GM21423 (cell line): Measurements from ENCODE around the gene TMEM213.

ENCODE experiments used
- ATAC-seq: cut with Tn5 transposase; IDR thresholded peaks from one replicate; pipeline ENCODE4 v1.9.1; 2021; ENCODE audit warnings: mild to moderate bottlenecking, moderate library complexity; ENCODE audit not compliant: unreplicated experiment

TMEM213 gene

DNA sequence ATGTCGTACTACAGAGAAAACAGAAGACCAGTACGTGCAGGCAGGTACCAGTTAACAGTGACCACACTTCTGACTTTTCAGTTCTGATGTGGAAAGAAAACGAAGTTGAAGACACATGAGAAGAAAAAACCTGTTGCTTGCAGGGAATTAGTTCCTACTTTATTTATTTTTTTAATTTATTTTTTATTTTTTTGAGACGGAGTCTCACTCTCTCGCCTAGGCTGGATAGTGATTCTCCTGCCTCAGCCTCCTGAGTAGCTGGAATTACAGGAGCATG is 74.0 kb downstream of the TMEM213 start:
- no peak for ATAC-seq

DNA sequence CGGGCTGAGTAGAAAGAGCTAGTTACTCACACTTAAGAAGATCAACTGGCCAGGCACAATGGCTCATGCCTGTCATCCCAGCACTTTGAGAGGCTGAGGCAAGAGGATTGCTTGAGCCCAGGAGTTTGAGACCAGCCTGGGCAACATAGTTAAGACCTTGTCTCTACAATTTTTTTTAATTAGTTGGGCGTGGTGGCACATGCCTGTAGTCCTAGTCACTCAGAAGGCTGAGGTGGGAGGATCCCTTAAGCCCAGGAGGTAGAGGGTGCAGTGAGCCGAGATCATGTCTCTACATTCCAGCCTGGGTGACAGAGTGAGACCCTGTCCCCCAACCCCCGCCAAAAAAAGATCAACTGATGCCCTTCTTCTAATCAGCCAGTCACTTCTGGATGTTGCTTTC is 74.8 kb downstream of the TMEM213 start:
- no peak for ATAC-seq

DNA sequence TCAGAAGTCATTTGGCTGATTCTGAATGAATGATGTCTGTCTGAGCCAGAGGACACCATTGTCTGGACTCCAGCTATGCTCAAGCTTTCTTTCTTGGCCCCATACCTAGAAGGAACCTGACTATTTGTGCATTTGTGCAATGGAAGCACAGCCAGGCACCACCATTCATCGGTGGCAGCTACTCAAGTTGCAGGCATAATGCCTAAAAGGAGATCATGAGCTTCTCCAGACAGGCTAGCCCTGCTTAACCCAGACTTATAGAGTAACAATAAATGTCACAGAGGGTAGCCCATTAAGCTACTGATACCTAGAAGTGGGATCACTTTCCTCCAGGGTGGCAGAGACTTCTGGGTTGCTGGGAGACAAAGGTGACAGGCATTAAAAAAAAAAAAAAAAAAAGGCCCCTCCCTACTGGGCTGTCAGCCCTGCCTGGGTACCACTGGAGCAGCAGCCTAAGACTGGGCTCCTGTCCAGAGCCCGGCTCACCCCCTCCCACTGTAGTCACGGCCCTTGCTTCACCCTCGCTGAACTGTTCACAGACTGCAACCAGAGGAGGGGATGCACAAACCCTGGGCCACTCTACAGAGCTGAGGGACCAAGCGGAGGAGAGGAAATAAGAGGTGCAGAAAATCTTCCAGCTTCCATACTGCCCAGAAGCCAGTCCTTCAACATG is 75.6 kb downstream of the TMEM213 start:
- no peak for ATAC-seq

GRCh38 chr7:138875794-138876193 is 78.0 kb downstream of the TMEM213 start:
- ATAC-seq = no peak

DNA sequence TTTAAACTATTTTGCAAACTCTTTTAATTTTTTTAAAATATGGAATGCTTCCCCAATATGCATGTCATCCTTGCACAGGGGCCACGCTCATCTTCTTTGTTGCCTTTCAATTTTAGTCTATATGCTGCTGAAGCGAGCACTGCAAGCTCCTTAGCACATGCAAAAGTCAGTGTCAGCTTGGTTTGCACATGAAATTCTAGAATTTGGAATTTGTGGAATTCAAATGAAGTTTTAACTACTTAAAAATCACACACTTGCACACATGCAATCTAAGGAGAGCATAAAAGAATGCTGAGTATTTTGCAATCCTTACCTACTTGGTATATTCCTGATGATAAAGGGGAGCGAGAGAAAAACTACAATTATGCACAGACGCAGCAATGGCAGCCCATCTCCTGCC is 78.5 kb downstream of the TMEM213 start:
- ATAC-seq = no peak

DNA sequence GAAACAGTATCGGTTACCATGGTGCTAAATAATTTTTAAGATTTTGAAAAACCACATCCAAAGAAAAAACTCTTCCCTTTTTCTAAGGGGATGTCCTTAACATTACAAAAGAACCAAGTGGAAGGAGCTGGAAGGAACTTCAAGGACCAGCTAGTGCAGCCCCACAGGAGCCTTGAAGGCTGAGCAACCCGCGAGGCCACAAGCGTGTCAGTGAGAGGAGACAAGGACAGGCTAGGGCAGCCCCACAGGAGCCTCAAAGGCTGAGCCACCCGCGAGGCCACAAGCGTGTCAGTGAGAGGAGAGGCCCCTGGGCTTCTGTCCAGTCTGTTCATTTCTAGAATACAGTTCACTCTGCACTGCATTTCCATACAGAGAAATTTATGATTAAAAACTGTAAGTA is 80.3 kb downstream of the TMEM213 start:
- no peak for ATAC-seq

- ATAC-seq = no peak
Measured at GRCh38 chr7:138878856-138879255, 81.1 kb downstream of the TMEM213 start.

DNA sequence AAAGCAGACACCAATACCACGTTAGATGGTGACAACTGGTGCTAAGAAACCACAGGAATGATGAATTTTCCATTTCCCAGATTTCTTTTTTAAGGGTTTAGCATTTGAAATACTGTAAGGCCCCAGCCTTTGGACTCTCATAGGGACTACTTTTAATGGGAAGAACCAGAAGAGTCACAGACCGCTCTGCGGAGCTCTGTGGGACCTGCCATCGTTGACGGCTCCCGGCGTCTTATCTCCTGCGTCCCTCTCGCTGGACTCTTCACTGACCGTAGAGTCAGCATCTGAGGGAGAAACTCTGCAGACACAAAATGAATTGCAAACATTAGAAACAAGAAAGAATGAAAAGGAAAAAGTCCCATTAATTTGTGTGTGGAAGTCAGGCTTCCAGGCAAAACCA is 81.6 kb downstream of the TMEM213 start:
- ATAC-seq = no peak

- no peak for ATAC-seq
Measured at GRCh38 chr7:138880881-138881578, 83.2 kb downstream of the TMEM213 start.

GRCh38 chr7:138881579-138882188 is 83.9 kb downstream of the TMEM213 start:
- ATAC-seq = no peak

DNA sequence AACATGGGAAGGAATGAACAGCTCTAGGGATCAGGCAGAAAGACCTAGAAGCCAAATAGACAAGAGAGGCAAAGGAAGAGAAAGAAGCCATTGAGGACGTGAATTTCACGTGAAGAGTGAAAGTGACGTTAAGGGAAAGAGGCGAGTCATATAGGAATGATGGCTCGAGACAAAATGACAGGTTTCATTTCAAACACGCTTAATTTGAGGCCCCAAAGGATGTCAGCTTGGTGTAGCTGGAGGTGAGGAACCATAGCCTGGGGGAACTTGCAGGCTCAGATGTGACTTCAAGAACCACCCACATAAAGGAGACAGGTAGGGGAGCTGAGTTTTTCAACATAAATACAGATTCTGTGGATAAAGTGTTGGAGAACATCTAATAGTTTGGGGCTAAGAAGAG is 84.5 kb downstream of the TMEM213 start:
- ATAC-seq = no peak

DNA sequence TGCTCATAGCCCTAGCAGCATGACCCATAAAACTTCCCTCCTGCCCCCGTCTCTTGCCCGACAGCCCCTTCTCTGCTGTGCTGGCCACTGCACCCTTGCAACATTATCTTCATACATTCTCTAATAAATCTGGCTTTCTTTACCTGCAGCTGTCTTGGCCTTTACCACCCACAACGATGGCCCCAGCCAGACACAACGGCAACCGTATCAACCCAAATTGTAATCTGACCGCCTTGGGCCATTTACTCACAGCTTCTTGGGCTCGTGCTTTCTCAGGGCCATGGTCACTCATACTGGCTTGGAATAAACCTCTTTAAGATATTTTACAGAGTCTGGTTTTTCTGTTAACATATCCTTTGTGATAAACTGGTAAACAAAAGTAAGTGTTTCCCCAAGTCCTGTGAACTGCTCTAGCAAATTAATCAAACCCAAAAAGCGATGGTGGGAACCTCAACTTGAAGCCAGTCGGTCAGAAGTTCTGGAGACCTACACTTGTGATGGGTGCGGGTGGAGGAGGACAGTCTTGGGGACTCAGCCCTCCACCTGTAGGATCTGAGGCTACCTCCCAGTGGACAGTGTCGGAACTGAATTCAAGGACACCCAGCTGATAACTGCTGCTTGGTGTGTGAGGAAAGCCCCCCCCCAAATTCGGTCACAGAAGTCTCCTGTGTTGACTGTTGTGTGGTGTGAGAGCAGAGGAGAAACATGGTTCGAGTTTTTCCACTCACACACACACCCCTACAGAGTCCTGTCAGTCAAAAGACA is 87.8 kb downstream of the TMEM213 start:
- no peak for ATAC-seq

DNA sequence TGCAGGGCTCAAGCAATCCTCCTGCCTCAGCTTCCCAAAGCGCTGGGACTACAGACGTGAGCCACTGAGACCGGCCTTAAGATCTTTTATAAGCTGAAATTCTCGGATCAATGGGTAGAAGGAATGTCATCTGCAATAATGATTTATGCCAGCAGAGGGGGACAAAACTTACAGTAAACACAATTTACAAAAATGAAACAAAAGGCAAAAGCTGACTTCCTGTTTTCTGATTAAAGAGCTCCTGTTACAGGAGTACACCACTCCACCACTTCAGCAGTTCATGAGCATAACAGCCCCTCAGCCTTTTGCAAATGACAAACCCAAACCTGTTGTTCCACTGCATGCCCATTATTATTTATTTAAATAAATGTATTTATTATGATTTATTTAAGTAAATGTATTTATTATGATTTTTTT is 88.7 kb downstream of the TMEM213 start:
- ATAC-seq = peak; percentile 84

GRCh38 chr7:138887085-138887710 is 89.4 kb downstream of the TMEM213 start:
- ATAC-seq = no peak
